Measurements from ENCODE around the gene ERICH2.

- TF ChIP-seq ISL1 (CRISPR knock-in tag; IDR thresholded peaks at IDR 0.05) (no peak), PATZ1 (CRISPR knock-in tag; IDR thresholded peaks at IDR 0.05; ENCODE audit: borderline replicate concordance) (no peak), ARNTL (CRISPR knock-in tag; IDR thresholded peaks at IDR 0.05; ENCODE audit: borderline replicate concordance, low read depth) (no peak), ESRRG (CRISPR knock-in tag; IDR thresholded peaks at IDR 0.05) (no peak), ZFP30 (CRISPR knock-in tag; IDR thresholded peaks at IDR 0.05) (no peak), ZNF70 (CRISPR knock-in tag; IDR thresholded peaks at IDR 0.05) (no peak), ZNF565 (CRISPR knock-in tag; conservative IDR thresholded peaks at IDR 0.05; ENCODE audit: low read depth) (no peak), CREB5 (CRISPR knock-in tag; IDR thresholded peaks at IDR 0.05; ENCODE audit: low read depth) (no peak), CSDC2 (CRISPR knock-in tag; IDR thresholded peaks at IDR 0.05) (no peak), OSR1 (CRISPR knock-in tag; IDR thresholded peaks at IDR 0.05) (no peak), RARB (CRISPR knock-in tag; IDR thresholded peaks at IDR 0.05) (no peak), TOX (CRISPR knock-in tag; IDR thresholded peaks at IDR 0.05; ENCODE audit: borderline replicate concordance) (no peak), POU6F1 (CRISPR knock-in tag; IDR thresholded peaks at IDR 0.05; ENCODE audit: borderline replicate concordance, low read depth) (no peak), ZFP3 (CRISPR knock-in tag; IDR thresholded peaks at IDR 0.05) (no peak)
Measured at GRCh38 chr2:170823898-170824215, 53.7 kb downstream of the ERICH2 start.

All from SK-N-SH treated with all-trans-retinoic acid at 6 μM for 48 hours (cell line).